K562 (cell line): ENCODE results near the gene PPP2R5A. TPM values are rescaled to one million over a fixed set of nuclear protein-coding genes. Genes with fewer than 3 reads are reported as not detected.

ENCODE experiments used
- ATAC-seq: fragments of 200-7000 bp; cut with Tn5 transposase; 3 replicates; pipeline ENCODE4 v1.9.1; 2020; ENCODE audit warnings: moderate library complexity
- BruUV-seq: library from RNA; stranded (reverse); fragments of 400-500 nt; replicated peaks from 2 replicates; lab custom pipeline; 2021; lab: Mats Ljungman, UMichigan
- CTCF ChIA-PET: fragments of 300-600 bp; formaldehyde crosslinking; extraction: SDS; loops from one replicate; lab custom pipeline; 2021; ENCODE audit warnings: low intra/inter-chr PET ratio; lab: Yijun Ruan, JAX
- POLR2A ChIA-PET: fragments of 300-600, 350-650 bp; sonication (Branson Sonifier 250); formaldehyde crosslinking; extraction: SDS; loops from one replicate; lab custom pipeline; 2021; ENCODE audit warnings: antibody characterized with exemption, inconsistent platforms; lab: Yijun Ruan, JAX
- DNase-seq, 4 experiments: peaks; one replicate each; pipeline versions ENCODE4 v3.0.0 to v3.0.0-alpha.2; 2011 to 2018; ENCODE audit warnings: low spot score in 3 of 4, mixed read lengths in 3 of 4; ENCODE audit errors: extremely low read depth in 1 of 4
- FAIRE-seq: peaks from 2 replicates; lab custom pipeline; 2011; peaks lifted over from hg19 to GRCh38; lab: Jason Lieb, UNC
- H2AFZ ChIP-seq: 2 replicates; pipeline ENCODE4 v1.6.0; 2011; ENCODE audit warnings: low read depth, low read length, control low read depth, inconsistent platforms
- H3K27ac ChIP-seq: fragments of 200-600 bp; 3 replicates; pipeline ENCODE4 v1.8.0; 2011; ENCODE audit warnings: low read depth, mild to moderate bottlenecking, control low read depth, inconsistent platforms, low read length, moderate library complexity, mixed read lengths; ENCODE audit errors: extremely low read depth
- H3K27me3 ChIP-seq, 2 experiments: fragments of 300-600 bp in 1 of 2; 2 replicates in 1 of 2; 3 replicates in 1 of 2; pipeline versions ENCODE4 v1.6.0 to v1.8.0; 2011; ENCODE audit warnings: inconsistent platforms in 2 of 2, low read length in 2 of 2, mild to moderate bottlenecking in 1 of 2, mixed read lengths in 1 of 2, moderate library complexity in 1 of 2; ENCODE audit not compliant: control insufficient read depth in 2 of 2, insufficient read depth in 2 of 2
- H3K36me3 ChIP-seq: fragments of 300-600 bp; 3 replicates; pipeline ENCODE4 v1.8.0; 2011; ENCODE audit warnings: mild to moderate bottlenecking, low read length, inconsistent platforms; ENCODE audit not compliant: control insufficient read depth, insufficient read depth
- H3K4me1 ChIP-seq, 2 experiments: fragments of 200-600 bp in 1 of 2; replicated peaks in 1 of 2; 2 replicates in 1 of 2; 3 replicates in 1 of 2; pipeline versions ENCODE4 v1.5.1 to v1.8.0; 2011; ENCODE audit warnings: inconsistent platforms in 2 of 2, low read length in 2 of 2, mild to moderate bottlenecking in 1 of 2, mixed read lengths in 1 of 2, moderate library complexity in 1 of 2; ENCODE audit not compliant: control insufficient read depth in 2 of 2, insufficient read depth in 2 of 2
- H3K4me2 ChIP-seq: 2 replicates; pipeline ENCODE4 v1.6.1; 2011; ENCODE audit warnings: low read length, control low read depth, inconsistent platforms, mixed read lengths; ENCODE audit not compliant: insufficient read depth
- H3K4me3 ChIP-seq: fragments of 200-600 bp; sonication (generic), shearing (Covaris generic); 2 replicates; pipeline ENCODE4 v1.5.1; 2016; ENCODE audit warnings: control low read depth, inconsistent platforms
- H3K79me2 ChIP-seq: fragments of 200-600 bp; 3 replicates; pipeline ENCODE4 v1.8.0; 2011; ENCODE audit warnings: low read length, inconsistent platforms; ENCODE audit not compliant: control insufficient read depth, insufficient read depth
- H3K9ac ChIP-seq, 2 experiments: 2 replicates each; pipeline versions ENCODE4 v1.6.0 to v1.6.1; 2011; ENCODE audit warnings: low read depth in 2 of 2, low read length in 2 of 2, control low read depth in 1 of 2, inconsistent platforms in 1 of 2, mild to moderate bottlenecking in 1 of 2, mixed read lengths in 1 of 2; ENCODE audit not compliant: insufficient read depth in 1 of 2
- H3K9me1 ChIP-seq: one replicate; pipeline ENCODE4 v1.6.0; 2011; ENCODE audit warnings: inconsistent platforms, mild to moderate bottlenecking, low read length, moderate library complexity; ENCODE audit not compliant: control insufficient read depth, insufficient read depth
- H3K9me3 ChIP-seq: replicated peaks from 2 replicates; pipeline ENCODE4 v1.5.1; 2011; ENCODE audit warnings: low read depth, low read length, inconsistent platforms; ENCODE audit not compliant: control insufficient read depth, insufficient read depth
- H4K20me1 ChIP-seq: replicated peaks from 2 replicates; pipeline ENCODE4 v1.6.1; 2011; ENCODE audit warnings: low read length, inconsistent platforms, mixed read lengths; ENCODE audit not compliant: control insufficient read depth, insufficient read depth
- CEBPB ChIP-seq: fragments of 450-650 bp; IDR thresholded peaks from 2 replicates; pipeline ENCODE4 v1.6.1; 2016; ENCODE audit warnings: missing genetic modification characterization, missing compliant biosample characterization
- CTBP1 ChIP-seq: fragments of 450-650 bp; IDR thresholded peaks from 2 replicates; pipeline ENCODE4 v1.6.1; 2016; ENCODE audit warnings: borderline replicate concordance
- HNRNPH1 ChIP-seq: fragments of 200-400 bp; formaldehyde crosslinking; optimal IDR thresholded peaks from 2 replicates; pipeline ENCODE3; 2017; ENCODE audit warnings: low read depth, mild to moderate bottlenecking, low read length, moderate library complexity
- HNRNPL ChIP-seq: fragments of 200-400 bp; formaldehyde crosslinking; IDR thresholded peaks from 2 replicates; pipeline ENCODE4 v1.6.1; 2017; ENCODE audit warnings: low read depth, mild to moderate bottlenecking, low read length
- MEF2D ChIP-seq: conservative IDR thresholded peaks from 2 replicates; pipeline ENCODE4 v1.6.1; 2016; ENCODE audit warnings: low read depth, missing genetic modification characterization, missing compliant biosample characterization
- NR3C1 ChIP-seq: sonication (generic); formaldehyde crosslinking; IDR thresholded peaks from 2 replicates; pipeline ENCODE4 v1.8.1; 2022; ENCODE audit warnings: missing genetic modification reagents
- SREBF1 ChIP-seq: fragments of 150-350 bp; IDR thresholded peaks from 2 replicates; pipeline ENCODE4 v1.6.1; 2014; ENCODE audit warnings: antibody characterized with exemption, low read depth, low read length, borderline replicate concordance
- ZNF174 ChIP-seq: fragments of 250-450 bp; sonication (Bioruptor Pico); IDR thresholded peaks from 2 replicates; pipeline ENCODE4 v1.4.0; 2020; ENCODE audit warnings: mild to moderate bottlenecking
- ZNF668 ChIP-seq: fragments of 250-450 bp; sonication (Bioruptor Pico); IDR thresholded peaks from 2 replicates; pipeline ENCODE4 v1.8.0; 2022; ENCODE audit warnings: mild to moderate bottlenecking, inconsistent platforms
- ZNF785 ChIP-seq: fragments of 250-450 bp; sonication (Bioruptor Pico); IDR thresholded peaks from 2 replicates; pipeline ENCODE4 v1.4.0; 2020; ENCODE audit warnings: mild to moderate bottlenecking
- WGBS: fragments of 100-300 bp; shearing (Covaris generic); methylation state at CpG from one replicate; pipeline ENCODE4 v1.1.6; 2016; ENCODE audit warnings: low coverage, mixed read lengths; ENCODE audit not compliant: insufficient coverage; ENCODE audit errors: missing lambda C conversion rate; 5-methylcytosine and 5-hydroxymethylcytosine counted together
- in situ Hi-C: fragments of 300-500 bp; cut with MboI; formaldehyde crosslinking; loops from 4 replicates; pipeline ENCODE4 v1.15.0; 2018; ENCODE audit warnings: inconsistent platforms, mixed read lengths
- intact Hi-C: fragments of 100-400 bp; cut with micrococcal nuclease; formaldehyde crosslinking; loops from 2 replicates; pipeline ENCODE4 v1.14.2; 2022
- polyA plus RNA-seq, 8 experiments: library from polyadenylated mRNA; depleted of rRNA in 4 of 8; stranded (reverse) in 5 of 8; unstranded in 3 of 8; fragments of >200 nt; fragmentation: Nextera tagmentation in 2 of 8; fragmentation: Illumina TruSeq in 1 of 8; extraction: Ambion mirVana in 2 of 8; extraction: Trizol in 1 of 8; gene quantifications; 2 replicates each; pipeline versions ENCODE4 v1.2.1 to v1.2.3, GENCODE V29; 2011 to 2014; ENCODE audit warnings: inconsistent platforms in 1 of 8, missing spikeins in 1 of 8
- total RNA-seq, 7 experiments: library from RNA; depleted of rRNA in 6 of 7; stranded (reverse); fragments of >200 nt in 6 of 7; fragmentation: Illumina TruSeq in 2 of 7; extraction: Trizol in 2 of 7; gene quantifications; 2 replicates each; pipeline versions ENCODE4 v1.2.1 to v1.2.3, GENCODE V29; 2011 to 2021; ENCODE audit warnings: low replicate concordance in 1 of 7
- TF ChIP-seq, protein P1 (sequence below): fragments of 450-650 bp; IDR thresholded peaks from one replicate; pipeline ENCODE4 v1.6.1; 2018; ENCODE audit warnings: mild to moderate bottlenecking, moderate library complexity; ENCODE audit not compliant: partially characterized antibody
- TF ChIP-seq, protein P2 (sequence below), 2 experiments: fragments of 150-350 bp in 1 of 2; IDR thresholded peaks; 2 replicates each; pipeline ENCODE4 v1.6.1; 2012 to 2016; ENCODE audit warnings: low read depth in 2 of 2, low read length in 2 of 2, mild to moderate bottlenecking in 1 of 2, moderate library complexity in 1 of 2
- TF ChIP-seq, protein P3 (sequence below): sonication (generic); formaldehyde crosslinking; IDR thresholded peaks from 2 replicates; pipeline ENCODE4 v1.9.0; 2022; ENCODE audit warnings: mild to moderate bottlenecking, missing genetic modification reagents
- TF ChIP-seq, protein P4 (sequence below): fragments of 250-450 bp; sonication (Bioruptor Pico); IDR thresholded peaks from 2 replicates; pipeline ENCODE4 v1.4.0; 2020

The PPP2R5A gene
- total and polyA plus RNA-seq, 9 of the 15 experiments (the other 6 are each of a cell fraction or from before 2014, with no cell fraction given) = 26.9 to 106 (median 64.3) TPM

- no peaks in the 10 kb centered on the region for H4K20me1 ChIP-seq
- H3K4me1 ChIP-seq = peaks cover 0 to 16% of the 10 kb centered on the region in 2 experiments; a peak in 4 of 5 replicates
- no peaks in the 10 kb centered on the region for H3K36me3 ChIP-seq
- no peak overlapping the region for H3K4me3 ChIP-seq
- WGBS = 48% methylated on average over 9 of the region's 9 CpGs
- no peaks in the 10 kb centered on the region for H3K9me1 ChIP-seq
- CTCF ChIA-PET = no interaction called here
- no peak overlapping the region for H3K27ac ChIP-seq
- H3K4me2 ChIP-seq = no peak overlapping the region
- POLR2A ChIA-PET = interaction anchor here (0.6 to 3.1 kb wide), 9 partner anchors 11 to 285 kb away, joined by 3 to 16 read pairs (median 3); partner anchors contain the start of genes DTL and INTS7
- in situ Hi-C loops = no loop called here
- ATAC-seq (peak; percentile 68), DNase-seq (no peak), FAIRE-seq (peak; percentile 56)
- peak overlapping the region in 1 of 2 experiments; percentile 17; a peak in 1 of 4 replicates for H3K9ac ChIP-seq
- no peaks in the 10 kb centered on the region for H3K79me2 ChIP-seq
- no peaks in the 10 kb centered on the region for H3K9me3 ChIP-seq
- BruUV-seq = no TSS peak
- no peaks in the 10 kb centered on the region for H3K27me3 ChIP-seq
- peak overlapping the region; percentile 63 for H2AFZ ChIP-seq
- intact Hi-C loops = no loop called here
- TF ChIP-seq, protein P1, sequence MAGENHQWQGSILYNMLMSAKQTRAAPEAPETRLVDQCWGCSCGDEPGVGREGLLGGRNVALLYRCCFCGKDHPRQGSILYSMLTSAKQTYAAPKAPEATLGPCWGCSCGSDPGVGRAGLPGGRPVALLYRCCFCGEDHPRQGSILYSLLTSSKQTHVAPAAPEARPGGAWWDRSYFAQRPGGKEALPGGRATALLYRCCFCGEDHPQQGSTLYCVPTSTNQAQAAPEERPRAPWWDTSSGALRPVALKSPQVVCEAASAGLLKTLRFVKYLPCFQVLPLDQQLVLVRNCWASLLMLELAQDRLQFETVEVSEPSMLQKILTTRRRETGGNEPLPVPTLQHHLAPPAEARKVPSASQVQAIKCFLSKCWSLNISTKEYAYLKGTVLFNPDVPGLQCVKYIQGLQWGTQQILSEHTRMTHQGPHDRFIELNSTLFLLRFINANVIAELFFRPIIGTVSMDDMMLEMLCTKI = no peak
- TF ChIP-seq NR3C1 (CRISPR knock-in tag) = no peak
- TF ChIP-seq MEF2D = no peak
- TF ChIP-seq ZNF785 (CRISPR knock-in tag) = no peak
- no peak for TF ChIP-seq ZNF668 (CRISPR knock-in tag)
- no peak for TF ChIP-seq ZNF174 (CRISPR knock-in tag)
- no peak for TF ChIP-seq SREBF1
- TF ChIP-seq HNRNPL = no peak
- TF ChIP-seq, protein P2, sequence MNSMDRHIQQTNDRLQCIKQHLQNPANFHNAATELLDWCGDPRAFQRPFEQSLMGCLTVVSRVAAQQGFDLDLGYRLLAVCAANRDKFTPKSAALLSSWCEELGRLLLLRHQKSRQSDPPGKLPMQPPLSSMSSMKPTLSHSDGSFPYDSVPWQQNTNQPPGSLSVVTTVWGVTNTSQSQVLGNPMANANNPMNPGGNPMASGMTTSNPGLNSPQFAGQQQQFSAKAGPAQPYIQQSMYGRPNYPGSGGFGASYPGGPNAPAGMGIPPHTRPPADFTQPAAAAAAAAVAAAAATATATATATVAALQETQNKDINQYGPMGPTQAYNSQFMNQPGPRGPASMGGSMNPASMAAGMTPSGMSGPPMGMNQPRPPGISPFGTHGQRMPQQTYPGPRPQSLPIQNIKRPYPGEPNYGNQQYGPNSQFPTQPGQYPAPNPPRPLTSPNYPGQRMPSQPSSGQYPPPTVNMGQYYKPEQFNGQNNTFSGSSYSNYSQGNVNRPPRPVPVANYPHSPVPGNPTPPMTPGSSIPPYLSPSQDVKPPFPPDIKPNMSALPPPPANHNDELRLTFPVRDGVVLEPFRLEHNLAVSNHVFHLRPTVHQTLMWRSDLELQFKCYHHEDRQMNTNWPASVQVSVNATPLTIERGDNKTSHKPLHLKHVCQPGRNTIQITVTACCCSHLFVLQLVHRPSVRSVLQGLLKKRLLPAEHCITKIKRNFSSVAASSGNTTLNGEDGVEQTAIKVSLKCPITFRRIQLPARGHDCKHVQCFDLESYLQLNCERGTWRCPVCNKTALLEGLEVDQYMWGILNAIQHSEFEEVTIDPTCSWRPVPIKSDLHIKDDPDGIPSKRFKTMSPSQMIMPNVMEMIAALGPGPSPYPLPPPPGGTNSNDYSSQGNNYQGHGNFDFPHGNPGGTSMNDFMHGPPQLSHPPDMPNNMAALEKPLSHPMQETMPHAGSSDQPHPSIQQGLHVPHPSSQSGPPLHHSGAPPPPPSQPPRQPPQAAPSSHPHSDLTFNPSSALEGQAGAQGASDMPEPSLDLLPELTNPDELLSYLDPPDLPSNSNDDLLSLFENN (IDR thresholded peaks at IDR 0.05; ENCODE audit: low read depth in 2 of 2, low read length in 2 of 2) = no peak
- no peak for TF ChIP-seq HNRNPH1
- TF ChIP-seq, protein P3, sequence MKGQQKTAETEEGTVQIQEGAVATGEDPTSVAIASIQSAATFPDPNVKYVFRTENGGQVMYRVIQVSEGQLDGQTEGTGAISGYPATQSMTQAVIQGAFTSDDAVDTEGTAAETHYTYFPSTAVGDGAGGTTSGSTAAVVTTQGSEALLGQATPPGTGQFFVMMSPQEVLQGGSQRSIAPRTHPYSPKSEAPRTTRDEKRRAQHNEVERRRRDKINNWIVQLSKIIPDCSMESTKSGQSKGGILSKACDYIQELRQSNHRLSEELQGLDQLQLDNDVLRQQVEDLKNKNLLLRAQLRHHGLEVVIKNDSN (CRISPR knock-in tag) = 0 out of 2 replicates have a peak, but pooled peaks have one; percentile 27
- TF ChIP-seq, protein P4, sequence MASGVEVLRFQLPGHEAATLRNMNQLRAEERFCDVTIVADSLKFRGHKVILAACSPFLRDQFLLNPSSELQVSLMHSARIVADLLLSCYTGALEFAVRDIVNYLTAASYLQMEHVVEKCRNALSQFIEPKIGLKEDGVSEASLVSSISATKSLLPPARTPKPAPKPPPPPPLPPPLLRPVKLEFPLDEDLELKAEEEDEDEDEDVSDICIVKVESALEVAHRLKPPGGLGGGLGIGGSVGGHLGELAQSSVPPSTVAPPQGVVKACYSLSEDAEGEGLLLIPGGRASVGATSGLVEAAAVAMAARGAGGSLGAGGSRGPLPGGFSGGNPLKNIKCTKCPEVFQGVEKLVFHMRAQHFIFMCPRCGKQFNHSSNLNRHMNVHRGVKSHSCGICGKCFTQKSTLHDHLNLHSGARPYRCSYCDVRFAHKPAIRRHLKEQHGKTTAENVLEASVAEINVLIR (CRISPR knock-in tag) = no peak
- peak; percentile 35; the same call in 1 of the 2 replicates for TF ChIP-seq CEBPB (tag)
- no peak for TF ChIP-seq CTBP1
Observed at GRCh38 chr1:212255705-212256307, 29.4 kb upstream of the PPP2R5A start.
